NCI-H2107 treated with DMSO at 0.1 percent for 48 hours (cell line): Measurements from ENCODE around the gene PXDC1.

ENCODE experiments used
- DNase-seq: peaks from one replicate; lab custom pipeline; 2025; ENCODE audit not compliant: unreplicated experiment; lab: John Stamatoyannopoulos, UW

The PXDC1 gene

GRCh38 chr6:3715285-3715684 is 36.2 kb downstream of the PXDC1 start:
- no peak for DNase-seq

- DNase-seq: no peak
These were observed 36.7 kb downstream of the PXDC1 start for GRCh38 chr6:3714768-3715167.

- DNase-seq: no peak
These were observed 37.4 kb downstream of the PXDC1 start for GRCh38 chr6:3714111-3714510.

- DNase-seq: no peak
These were observed 38.5 kb downstream of the PXDC1 start for GRCh38 chr6:3712827-3713665.

GRCh38 chr6:3711776-3712175 is 39.7 kb downstream of the PXDC1 start:
- no peak for DNase-seq

GRCh38 chr6:3710403-3710802 is 41.1 kb downstream of the PXDC1 start:
- DNase-seq: no peak

- DNase-seq: no peak
These were observed 43.0 kb downstream of the PXDC1 start for GRCh38 chr6:3708540-3708939.

- DNase-seq: no peak
These were observed 43.6 kb downstream of the PXDC1 start for GRCh38 chr6:3707751-3708412.

GRCh38 chr6:3707024-3707423 is 44.5 kb downstream of the PXDC1 start:
- DNase-seq: no peak

- no peak for DNase-seq
These were observed 45.0 kb downstream of the PXDC1 start for GRCh38 chr6:3706547-3706946.

GRCh38 chr6:3701631-3702030 is 49.9 kb downstream of the PXDC1 start:
- DNase-seq: no peak

- no peak for DNase-seq
These were observed 52.3 kb downstream of the PXDC1 start for GRCh38 chr6:3699231-3699630.

- no peak for DNase-seq
These were observed 53.5 kb downstream of the PXDC1 start for GRCh38 chr6:3698021-3698420.

- no peak for DNase-seq
These were observed 53.9 kb downstream of the PXDC1 start for GRCh38 chr6:3697609-3698008.

GRCh38 chr6:3696525-3697088 is 54.9 kb downstream of the PXDC1 start:
- DNase-seq: peak; percentile 41

- no peak for DNase-seq
These were observed 56.3 kb downstream of the PXDC1 start for GRCh38 chr6:3695065-3695817.

- DNase-seq: no peak
These were observed 57.7 kb downstream of the PXDC1 start for GRCh38 chr6:3693831-3694230.

- DNase-seq: no peak
These were observed 61.0 kb downstream of the PXDC1 start for GRCh38 chr6:3690506-3690905.

- DNase-seq: no peak
These were observed 63.7 kb downstream of the PXDC1 start for GRCh38 chr6:3687847-3688246.

GRCh38 chr6:3683331-3683730 is 68.2 kb downstream of the PXDC1 start:
- no peak for DNase-seq

GRCh38 chr6:3678946-3679345 is 72.6 kb downstream of the PXDC1 start:
- DNase-seq: no peak
